HG02678 (cell line): ENCODE results near the gene RTP5.
"Not testable (repeated sequence)": the region's sequence is repeated elsewhere in the genome, so short reads cannot be mapped to it uniquely, and the experiment has no call there.

Source experiments
- ATAC-seq: cut with Tn5 transposase; IDR thresholded peaks from one replicate; pipeline ENCODE4 v1.9.1; 2021; ENCODE audit warnings: mild to moderate bottlenecking, moderate library complexity; ENCODE audit not compliant: unreplicated experiment

The RTP5 gene

GRCh38 chr2:241913703-241914102 lies 44.2 kb downstream of the RTP5 start:
- no peak for ATAC-seq

- ATAC-seq = no peak
Observed at GRCh38 chr2:241914542-241914941, 45.0 kb downstream of the RTP5 start.

- ATAC-seq = not testable (repeated sequence)
Observed at GRCh38 chr2:241921631-241922030, 52.1 kb downstream of the RTP5 start.

DNA sequence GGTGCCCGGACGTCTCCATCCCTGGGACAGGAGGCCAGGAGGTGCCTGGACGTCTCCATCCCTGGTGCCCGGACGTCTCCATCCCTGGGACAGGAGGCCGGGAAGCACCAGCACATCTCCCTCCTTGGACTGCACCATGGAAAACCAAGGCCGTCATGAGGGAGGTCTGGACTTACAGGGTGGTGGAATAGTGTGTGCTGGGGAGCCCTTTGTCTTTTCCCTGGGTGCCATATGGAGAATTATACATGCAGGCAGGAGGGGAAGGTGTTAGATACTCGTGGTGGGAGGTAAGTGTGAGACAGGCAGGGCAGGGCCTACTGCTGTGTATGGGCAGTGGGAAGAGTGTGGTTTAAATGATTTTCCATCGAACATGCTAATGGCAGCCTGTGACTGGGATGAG lies 52.9 kb downstream of the RTP5 start:
- no peak for ATAC-seq

- not testable (repeated sequence) for ATAC-seq
Observed at GRCh38 chr2:241922816-241923601, 53.5 kb downstream of the RTP5 start.
